ENCODE results near the gene PLCB1.

GRCh38 chr20:8361779-8362178, 229.7 kb downstream of the PLCB1 start:
- TF ChIP-seq CTCF (conservative IDR thresholded peaks at IDR 0.05; ENCODE audit: low read depth, low read length) (no peak), EZH2 (IDR thresholded peaks at IDR 0.05; ENCODE audit: low read length, unreplicated experiment) (no peak), EZH2phosphoT487 (IDR thresholded peaks at IDR 0.05; ENCODE audit: borderline replicate concordance, low read length) (no peak)

All from PC-3 (cell line).